H1 (cell line): ENCODE results near the gene DDB1. TPM values are rescaled to one million over a fixed set of nuclear protein-coding genes. Genes with fewer than 3 reads are reported as not detected.

ENCODE experiments used
- ATF3 ChIP-seq: IDR thresholded peaks from 2 replicates; pipeline ENCODE4 v1.6.1; 2011; ENCODE audit warnings: low read depth, mild to moderate bottlenecking, low read length; ENCODE audit not compliant: insufficient read depth
- CBX5 ChIP-seq: fragments of 300-800, 300-1000 bp; sonication (generic); IDR thresholded peaks from 2 replicates; pipeline ENCODE4 v1.7.1; 2016; ENCODE audit warnings: antibody characterized with exemption, low read length, low read depth
- CTBP2 ChIP-seq: IDR thresholded peaks from 2 replicates; pipeline ENCODE4 v1.7.0; 2011; ENCODE audit warnings: borderline replicate concordance, mild to moderate bottlenecking, moderate library complexity, mixed read lengths, low read length; ENCODE audit not compliant: insufficient read depth, insufficient read length
- FOSL1 ChIP-seq: IDR thresholded peaks from 2 replicates; pipeline ENCODE4 v1.6.1; 2011; ENCODE audit warnings: mild to moderate bottlenecking, low read depth, low read length, moderate library complexity; ENCODE audit not compliant: insufficient read depth
- HDAC2 ChIP-seq, 2 experiments: fragments of 300-600 bp in 1 of 2; sonication (generic) in 1 of 2; IDR thresholded peaks; 2 replicates each; pipeline ENCODE4 v1.6.1; 2011 to 2012; ENCODE audit warnings: low read depth in 2 of 2, low read length in 2 of 2, mild to moderate bottlenecking in 2 of 2, moderate library complexity in 2 of 2, borderline replicate concordance in 1 of 2, inconsistent platforms in 1 of 2
- JUN ChIP-seq: IDR thresholded peaks from 2 replicates; pipeline ENCODE4 v1.6.1; 2011; ENCODE audit warnings: low read depth, mild to moderate bottlenecking, improper control_type of control experiment, low read length
- KDM5A ChIP-seq: fragments of 200-600 bp; IDR thresholded peaks from 2 replicates; pipeline ENCODE4 v1.7.1; 2012; ENCODE audit warnings: mild to moderate bottlenecking, low read length, inconsistent platforms, mixed read lengths
- TCF12 ChIP-seq: IDR thresholded peaks from 2 replicates; pipeline ENCODE4 v1.6.1; 2011; ENCODE audit warnings: low read depth, mild to moderate bottlenecking, low read length
- polyA plus RNA-seq, 7 experiments: library from polyadenylated mRNA; depleted of rRNA in 3 of 7; stranded (reverse) in 5 of 7; unstranded in 2 of 7; fragments of >200 nt in 5 of 7; fragments of 200-250 nt in 2 of 7; gene quantifications; 1 replicate in 5 of 7; 2 replicates in 1 of 7; 4 replicates in 1 of 7; pipeline versions ENCODE4 v1.2.1 to v1.2.3, GENCODE V29; 2011 to 2013; ENCODE audit warnings: missing spikeins in 2 of 7, mixed read lengths in 2 of 7
- total RNA-seq: library from RNA; stranded (reverse); fragmentation: NEBNext Ultra II Directional; extraction: Animal tissue kit (Norgen Biotek cat#: 25700); gene quantifications from 2 replicates; pipeline ENCODE4 v1.2.1, GENCODE V29; 2021

DDB1 gene
- total and polyA plus RNA-seq, 2 of the 8 experiments (the other 6 are each of a cell fraction or from before 2014, with no cell fraction given), result 275 to 306 TPM

DNA sequence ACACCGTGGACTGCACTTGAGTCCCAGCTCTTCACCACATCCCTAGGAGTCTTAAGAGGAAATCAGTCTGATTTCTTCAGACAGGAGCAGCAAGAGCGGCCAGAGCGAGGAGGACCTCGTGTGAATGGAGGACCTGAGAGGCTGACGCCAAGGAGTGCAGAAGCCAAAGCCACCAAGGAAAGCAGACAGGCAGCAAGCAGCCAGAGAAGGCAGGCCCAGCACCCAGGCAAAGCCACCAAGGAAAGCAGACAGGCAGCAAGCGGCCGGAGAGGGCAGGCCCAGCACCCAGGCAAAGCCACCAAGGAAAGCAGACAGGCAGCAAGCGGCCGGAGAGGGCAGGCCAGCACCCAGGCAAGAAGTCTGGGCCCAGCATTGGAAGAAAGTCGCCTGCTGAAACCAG, 17.0 kb upstream of the DDB1 start (continued):
- TF ChIP-seq HDAC2 (IDR thresholded peaks at IDR 0.05; ENCODE audit: borderline replicate concordance in 1 of 2, low read depth in 2 of 2, low read length in 2 of 2) (no peak), KDM5A (no peak), JUN (no peak), CTBP2 (no peak), FOSL1 (no peak), CBX5 (no peak), TCF12 (no peak), ATF3 (no peak)
